ENCODE data around the gene SLC25A45.
A peak's percentile ranks its signal among the peaks of the same experiment; 100 is the strongest.

The SLC25A45 gene

GRCh38 chr11:65386307-65387140, 4.1 kb upstream of the SLC25A45 start, which contains the start of gene FRMD8:
Gene FRMD8, plus strand, starts transcription at chr11:65386637. Its CDS starts 400 bp downstream, at chr11:65387037.
- peak; percentile 92 for DNase-seq

GRCh38 chr11:65384301-65384889, 1.9 kb upstream of the SLC25A45 start:
- DNase-seq, result peak; percentile 53

GRCh38 chr11:65383778-65384177, 1.3 kb upstream of the SLC25A45 start:
- no peak for DNase-seq

- no peak for DNase-seq
Measured at GRCh38 chr11:65382804-65383368, 440 bp upstream of the SLC25A45 start.

GRCh38 chr11:65381716-65382032, 772 bp downstream of the SLC25A45 start:
- DNase-seq, result peak; percentile 67

GRCh38 chr11:65380460-65381119, 1.9 kb downstream of the SLC25A45 start:
- no peak for DNase-seq

GRCh38 chr11:65379698-65380459, 2.6 kb downstream of the SLC25A45 start:
- no peak for DNase-seq

GRCh38 chr11:65378928-65379638, 3.4 kb downstream of the SLC25A45 start:
- DNase-seq, result no peak

GRCh38 chr11:65378208-65378927, 4.1 kb downstream of the SLC25A45 start:
- DNase-seq, result no peak

GRCh38 chr11:65377777-65378176, 4.7 kb downstream of the SLC25A45 start:
- DNase-seq, result no peak

GRCh38 chr11:65377036-65377435, 5.4 kb downstream of the SLC25A45 start:
- no peak for DNase-seq

- no peak for DNase-seq
Measured at GRCh38 chr11:65376138-65376713, 6.2 kb downstream of the SLC25A45 start.

- no peak for DNase-seq
Measured at GRCh38 chr11:65375012-65375411, 7.4 kb downstream of the SLC25A45 start.

- no peak for DNase-seq
Measured at GRCh38 chr11:65373839-65374580, 8.4 kb downstream of the SLC25A45 start.

- DNase-seq, result no peak
Measured at GRCh38 chr11:65370659-65371049, 11.8 kb downstream of the SLC25A45 start.

GRCh38 chr11:65366340-65366773, 16.1 kb downstream of the SLC25A45 start:
- DNase-seq, result peak; percentile 74

- DNase-seq, result no peak
Measured at GRCh38 chr11:65363770-65364169, 18.7 kb downstream of the SLC25A45 start.

GRCh38 chr11:65362966-65363365, 19.5 kb downstream of the SLC25A45 start:
- no peak for DNase-seq

GRCh38 chr11:65362320-65362931, 20.0 kb downstream of the SLC25A45 start:
- DNase-seq, result no peak

GRCh38 chr11:65357856-65358356, 24.5 kb downstream of the SLC25A45 start:
- DNase-seq, result no peak
